Uterus (tissue), 4 donors: ENCODE measurements around the gene EMILIN2. TPM values are rescaled to one million over a fixed set of nuclear protein-coding genes. Genes with fewer than 3 reads are reported as not detected.

Source experiments
- DNase-seq, 2 donors: peaks; one replicate each; pipeline ENCODE4 v3.0.0-alpha.2; 2019 to 2020
- H3K27ac ChIP-seq, 2 donors: fragments of 200-600 bp; sonication (generic); 1 replicate in 1 of 2; 2 replicates in 1 of 2; pipeline ENCODE4 v1.5.1; 2016 to 2018
- H3K27me3 ChIP-seq, 2 donors: fragments of 200-600 bp; sonication (generic); one replicate each; pipeline ENCODE4 v1.5.1; 2018 to 2019; ENCODE audit warnings: control low read depth in 1 of 2
- H3K36me3 ChIP-seq, 2 donors: fragments of 200-600 bp; sonication (generic); one replicate each; pipeline ENCODE4 v1.5.1; 2019; ENCODE audit warnings: control low read depth in 1 of 2
- H3K4me1 ChIP-seq, 2 donors: fragments of 200-600 bp; sonication (generic); one replicate each; pipeline ENCODE4 v1.5.1; 2018 to 2019; ENCODE audit warnings: control low read depth in 1 of 2
- H3K4me3 ChIP-seq, 2 donors: fragments of 200-600 bp; sonication (generic); 1 replicate in 1 of 2; 2 replicates in 1 of 2; pipeline ENCODE4 v1.5.1; 2018 to 2019; ENCODE audit warnings: mild to moderate bottlenecking in 1 of 2
- H3K9me3 ChIP-seq, 2 donors: fragments of 200-600 bp; sonication (generic); one replicate each; pipeline ENCODE4 v1.5.1; 2019; ENCODE audit warnings: control low read depth in 1 of 2
- POLR2A ChIP-seq, 2 donors: fragments of 450-650 bp; IDR thresholded peaks; one replicate each; pipeline ENCODE4 v1.6.1; 2016; ENCODE audit warnings: antibody characterized with exemption in 2 of 2, mild to moderate bottlenecking in 1 of 2, moderate library complexity in 1 of 2
- intact Hi-C: fragments of 100-400 bp; cut with DNase I; formaldehyde crosslinking; loops from one replicate; pipeline ENCODE4 v1.15.1; 2023; ENCODE audit warnings: low total_unique reads
- total RNA-seq, 4 donors: library from RNA; depleted of rRNA in 3 of 4; stranded (reverse); fragments of >200 nt in 3 of 4; gene quantifications; one replicate each; pipeline versions ENCODE4 v1.1.0 to v1.2.4, GENCODE V29; 2014 to 2023
- TF ChIP-seq, protein P1 (sequence below), 4 experiments: fragments of 200-600 bp in 2 of 4; fragments of 450-650 bp in 2 of 4; sonication (generic) in 2 of 4; IDR thresholded peaks; one replicate each; pipeline ENCODE4 v1.5.1; 2016 to 2019; ENCODE audit warnings: antibody characterized with exemption in 4 of 4, mild to moderate bottlenecking in 2 of 4, moderate library complexity in 1 of 4
- donor health status: DM: yes; HTN: yes; CAD: no.

Gene EMILIN2
- total RNA-seq, 4 donors from 2014 or later, result 25.6 to 60.2 (median 43.2) TPM

DNA sequence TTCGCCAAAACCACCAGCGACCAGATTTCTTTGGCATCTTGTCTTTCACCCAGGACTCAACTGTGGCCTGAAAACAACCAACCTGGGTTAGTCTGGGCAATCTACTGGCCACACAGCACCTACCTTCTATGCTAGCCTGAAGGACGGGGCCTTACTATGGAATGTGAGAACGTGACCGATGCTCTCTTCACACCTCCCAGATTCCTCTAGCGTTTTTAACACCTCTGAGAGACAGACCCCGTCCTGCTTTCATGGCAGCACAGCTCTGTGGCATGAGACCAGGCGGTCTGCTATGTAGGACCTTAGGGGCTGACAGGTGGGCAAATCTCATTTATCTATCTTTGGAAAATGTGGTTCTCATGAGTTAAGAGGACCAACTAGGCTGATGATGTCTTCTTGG lies 80.9 kb downstream of the EMILIN2 start:
- no peaks in the 10 kb centered on the region for H3K4me1 ChIP-seq
- TF ChIP-seq, protein P1, sequence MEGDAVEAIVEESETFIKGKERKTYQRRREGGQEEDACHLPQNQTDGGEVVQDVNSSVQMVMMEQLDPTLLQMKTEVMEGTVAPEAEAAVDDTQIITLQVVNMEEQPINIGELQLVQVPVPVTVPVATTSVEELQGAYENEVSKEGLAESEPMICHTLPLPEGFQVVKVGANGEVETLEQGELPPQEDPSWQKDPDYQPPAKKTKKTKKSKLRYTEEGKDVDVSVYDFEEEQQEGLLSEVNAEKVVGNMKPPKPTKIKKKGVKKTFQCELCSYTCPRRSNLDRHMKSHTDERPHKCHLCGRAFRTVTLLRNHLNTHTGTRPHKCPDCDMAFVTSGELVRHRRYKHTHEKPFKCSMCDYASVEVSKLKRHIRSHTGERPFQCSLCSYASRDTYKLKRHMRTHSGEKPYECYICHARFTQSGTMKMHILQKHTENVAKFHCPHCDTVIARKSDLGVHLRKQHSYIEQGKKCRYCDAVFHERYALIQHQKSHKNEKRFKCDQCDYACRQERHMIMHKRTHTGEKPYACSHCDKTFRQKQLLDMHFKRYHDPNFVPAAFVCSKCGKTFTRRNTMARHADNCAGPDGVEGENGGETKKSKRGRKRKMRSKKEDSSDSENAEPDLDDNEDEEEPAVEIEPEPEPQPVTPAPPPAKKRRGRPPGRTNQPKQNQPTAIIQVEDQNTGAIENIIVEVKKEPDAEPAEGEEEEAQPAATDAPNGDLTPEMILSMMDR (IDR thresholded peaks at IDR 0.05), result no peak
- no peak for TF ChIP-seq POLR2A (IDR thresholded peaks at IDR 0.05)
- intact Hi-C loops, result loop anchor here (10.0 kb wide), 1 partner anchor 317 kb away; the partner anchor contains the start of gene MYL12A
- no peak overlapping the region for H3K27ac ChIP-seq
- no peak overlapping the region for H3K4me3 ChIP-seq
- H3K36me3 ChIP-seq, result no peaks in the 10 kb centered on the region
- H3K27me3 ChIP-seq, result no peaks in the 10 kb centered on the region
- DNase-seq, result no peak
- no peaks in the 10 kb centered on the region for H3K9me3 ChIP-seq

DNA sequence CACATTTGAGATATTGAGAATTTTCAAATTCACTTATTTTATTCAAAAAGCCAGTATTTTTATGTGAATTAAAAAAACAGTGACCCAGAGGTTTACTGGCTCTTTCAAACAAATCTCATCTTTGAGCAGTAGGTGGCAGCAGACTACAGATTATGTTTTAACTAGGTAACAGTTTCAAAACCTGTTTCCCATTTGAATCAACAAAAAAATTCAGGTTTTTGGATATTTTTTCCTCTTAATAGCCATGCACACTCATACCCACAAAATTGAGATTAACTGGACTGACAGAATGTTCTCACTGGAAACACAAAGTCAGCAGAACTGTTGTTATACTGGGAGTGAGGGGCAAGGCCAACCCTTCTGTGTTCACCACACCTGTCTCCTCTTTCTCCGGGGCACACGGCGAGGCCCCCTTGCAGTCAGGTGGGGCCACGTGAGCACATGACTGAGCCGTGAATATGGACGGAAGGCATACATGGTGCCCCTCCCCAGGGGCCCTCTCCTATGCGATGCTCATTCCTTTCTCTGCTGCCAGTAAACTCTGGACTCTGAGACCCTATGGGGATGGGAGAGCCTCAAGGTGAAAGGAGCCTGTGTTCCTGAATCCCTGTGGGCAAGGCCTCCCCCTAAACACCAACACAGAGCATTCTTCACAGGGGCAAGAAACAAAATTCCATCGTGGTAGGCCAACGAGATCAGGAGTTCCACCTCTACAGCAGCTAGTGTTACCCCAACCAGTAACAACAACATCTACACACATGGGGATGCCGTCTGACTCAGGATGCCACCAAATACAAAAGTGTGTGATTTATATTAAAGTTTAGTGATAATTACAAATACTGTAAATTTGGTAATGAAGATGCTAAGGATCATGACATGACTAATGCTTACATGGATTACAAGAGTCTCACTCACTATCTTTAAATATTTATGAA lies 85.7 kb downstream of the EMILIN2 start:
- H3K36me3 ChIP-seq, result no peaks in the 10 kb centered on the region

DNA sequence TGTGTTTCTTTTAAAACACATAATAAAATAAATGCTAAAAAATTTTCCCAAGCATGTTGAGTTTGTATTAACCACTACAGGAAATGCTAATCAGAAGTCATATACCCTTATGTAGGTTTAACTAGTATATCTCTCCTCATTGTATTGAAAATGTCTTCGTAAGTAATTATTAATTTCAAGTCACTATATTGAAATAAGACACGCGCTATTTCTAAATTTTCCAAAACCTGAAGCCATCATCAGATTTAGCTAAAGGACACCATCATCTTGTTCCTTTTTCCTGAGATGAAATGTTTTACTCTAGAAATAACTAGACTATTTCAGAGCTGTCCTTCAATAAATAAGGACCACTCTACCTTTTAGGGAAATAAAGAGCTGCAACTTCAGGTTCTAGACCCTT lies 87.2 kb downstream of the EMILIN2 start:
- Histone ChIP-seq H3K27ac (no peak overlapping the region), H3K36me3 (no peaks in the 10 kb centered on the region), H3K4me3 (no peak overlapping the region), H3K9me3 (no peaks in the 10 kb centered on the region), H3K27me3 (no peaks in the 10 kb centered on the region), H3K4me1 (no peaks in the 10 kb centered on the region)
- intact Hi-C loops, result loop anchor here (5.0 to 10.0 kb wide), 2 partner anchors 128 to 191 kb away; no protein-coding TSS in a partner anchor
- no peak for DNase-seq
- TF ChIP-seq, protein P1 (IDR thresholded peaks at IDR 0.05), result no peak
- TF ChIP-seq POLR2A (IDR thresholded peaks at IDR 0.05), result no peak

More for the DNA sequence above, 85.7 kb downstream of the EMILIN2 start:
- Histone ChIP-seq H3K4me3 (no peak overlapping the region), H3K9me3 (no peaks in the 10 kb centered on the region), H3K27ac (peak overlapping the region; percentile 2 to 16), H3K4me1 (no peaks in the 10 kb centered on the region), H3K27me3 (no peaks in the 10 kb centered on the region)
- intact Hi-C loops, result loop anchor here (5.0 to 10.0 kb wide), 2 partner anchors 130 to 192 kb away; no protein-coding TSS in a partner anchor
- TF ChIP-seq POLR2A (IDR thresholded peaks at IDR 0.05), result no peak
- TF ChIP-seq, protein P1 (IDR thresholded peaks at IDR 0.05), result peak; percentile 70 to 80 (median 78)
- DNase-seq, result peak in 1 of 2 donors; percentile 58

DNA sequence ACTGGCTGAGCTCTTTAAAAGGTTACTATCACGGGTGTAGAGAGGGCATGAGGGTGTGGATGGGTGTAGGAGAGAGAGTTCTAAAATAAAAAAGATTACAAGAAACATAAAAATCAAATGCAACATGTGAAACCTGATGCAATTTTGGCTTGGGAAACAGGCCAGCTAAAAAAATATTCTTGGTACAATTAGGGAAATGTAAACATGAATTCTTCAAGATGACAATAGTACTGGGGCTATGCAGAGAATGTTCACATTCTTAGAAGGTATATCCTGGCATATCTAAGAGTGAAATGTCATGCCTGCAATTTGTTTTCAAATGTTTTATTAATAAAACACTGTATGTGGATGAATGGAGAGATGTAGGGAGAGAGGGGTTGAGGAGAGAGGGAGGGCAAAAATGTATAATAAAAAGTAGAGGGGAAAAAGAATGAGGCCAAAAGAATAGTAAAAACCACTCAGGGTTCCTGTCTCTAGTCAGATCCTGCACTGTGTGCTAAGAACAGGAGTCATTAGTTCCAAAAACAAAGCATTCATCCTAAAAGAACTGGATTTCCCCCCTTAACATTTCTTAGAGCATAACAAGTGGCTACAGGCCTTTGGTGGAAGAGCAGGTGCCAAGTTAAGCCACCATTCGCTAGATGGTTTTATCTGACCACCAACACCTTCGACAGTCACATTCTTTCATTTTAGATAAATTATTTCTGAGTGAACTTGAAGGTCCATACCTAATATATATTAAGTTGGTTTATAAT lies 88.8 kb downstream of the EMILIN2 start:
- Histone ChIP-seq H3K27ac (no peak overlapping the region), H3K4me3 (no peak overlapping the region), H3K4me1 (no peaks in the 10 kb centered on the region), H3K36me3 (no peaks in the 10 kb centered on the region), H3K27me3 (no peaks in the 10 kb centered on the region), H3K9me3 (no peaks in the 10 kb centered on the region)
- DNase-seq, result no peak
- intact Hi-C loops, result loop anchor here (10.0 kb wide), 1 partner anchor 189 kb away; no protein-coding TSS in a partner anchor
- TF ChIP-seq, protein P1 (IDR thresholded peaks at IDR 0.05), result no peak
- TF ChIP-seq POLR2A (IDR thresholded peaks at IDR 0.05), result no peak
